ENCODE data around the gene ZSCAN20. TPM values are rescaled to one million over a fixed set of nuclear protein-coding genes. Genes with fewer than 3 reads are reported as not detected.

ZSCAN20 gene
- total RNA-seq, 2 donors from 2014 or later = 4.7 to 7.3 TPM

GRCh38 chr1:33537885-33538284 lies 65.4 kb downstream of the ZSCAN20 start:
- TF ChIP-seq CTCF (IDR thresholded peaks at IDR 0.05) = no peak
- H3K36me3 ChIP-seq = no peaks in the 10 kb centered on the region
- no peaks in the 10 kb centered on the region for H3K4me1 ChIP-seq
- no peak overlapping the region for H3K4me3 ChIP-seq
- no peak for DNase-seq (ENCODE audit: low spot score)
- H3K9me3 ChIP-seq = no peaks in the 10 kb centered on the region
- no peaks in the 10 kb centered on the region for H3K27me3 ChIP-seq
- H3K27ac ChIP-seq = no peak overlapping the region

GRCh38 chr1:33541966-33542365 lies 69.5 kb downstream of the ZSCAN20 start:
- H3K36me3 ChIP-seq = no peaks in the 10 kb centered on the region
- DNase-seq (ENCODE audit: low spot score) = no peak

More at GRCh38 chr1:33541966-33542365, 69.5 kb downstream of the ZSCAN20 start:
- TF ChIP-seq CTCF (IDR thresholded peaks at IDR 0.05) = no peak
- H3K27ac ChIP-seq = no peak overlapping the region
- no peak overlapping the region for H3K4me3 ChIP-seq
- H3K27me3 ChIP-seq = no peaks in the 10 kb centered on the region
- H3K4me1 ChIP-seq = no peaks in the 10 kb centered on the region
- H3K9me3 ChIP-seq = no peaks in the 10 kb centered on the region

Other genes with a start within 250 kb of the ZSCAN20 start
- gene ZNF362, start 216.2 kb upstream of the ZSCAN20 start, total RNA-seq = 10 to 100 TPM; 23.5 to 50.5 TPM
- not detected for gene A3GALT2, start 151.5 kb upstream of the ZSCAN20 start, total RNA-seq
- 100 to 1,000 TPM in 1 of 2 donors, 10 to 100 TPM in 1; 98.4 to 144 TPM for gene PHC2, start 41.5 kb upstream of the ZSCAN20 start, total RNA-seq